ENCODE measurements around the gene ERGIC1. TPM values are rescaled to one million over a fixed set of nuclear protein-coding genes. Genes with fewer than 3 reads are reported as not detected.

Gene ERGIC1
- total and polyA plus RNA-seq, 10 of the 15 experiments (the other 5 are each of a cell fraction or from before 2014, with no cell fraction given): 8.8 to 104 (median 76.3) TPM

DNA sequence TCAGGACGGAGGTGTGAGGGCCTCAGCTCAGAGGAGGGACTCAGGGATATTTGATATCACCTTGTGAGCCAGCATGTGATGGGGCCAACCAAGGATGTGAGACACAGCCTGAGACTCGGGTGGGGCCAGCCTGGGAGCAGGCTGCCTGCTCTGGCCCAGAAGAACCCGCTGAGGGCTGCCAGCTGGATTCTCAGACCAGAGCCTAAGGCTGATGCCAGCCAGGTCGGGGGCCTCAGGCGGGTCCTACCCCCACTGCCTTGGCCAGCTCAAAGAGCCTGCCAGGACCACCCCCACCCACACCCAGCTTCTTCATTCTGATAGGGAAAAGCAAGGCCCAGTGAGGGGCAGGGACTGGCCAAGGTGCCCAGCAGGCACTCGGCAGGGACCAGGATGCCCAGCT, 42.8 kb upstream of the ERGIC1 start:
- Histone ChIP-seq H3K36me3 (ENCODE audit: control insufficient read depth in 2 of 2, insufficient read depth in 2 of 2, low read length in 1 of 2) (no peaks in the 10 kb centered on the region), H4K20me1 (ENCODE audit: control insufficient read depth, insufficient read depth) (no peaks in the 10 kb centered on the region), H3K27me3 (replicated peaks in 1 of 2; ENCODE audit: control insufficient read depth in 2 of 2, insufficient read depth in 2 of 2, low read length in 1 of 2) (no peaks in the 10 kb centered on the region), H3K4me3 (no peak overlapping the region), H3K9ac (ENCODE audit: control insufficient read depth, insufficient read depth, low read length) (no peak overlapping the region), H3K9me3 (replicated peaks; ENCODE audit: control insufficient read depth, insufficient read depth, low read length) (peaks cover 5% of the 10 kb centered on the region; the same call in 2 of the 3 replicates), H3K27ac (ENCODE audit: control insufficient read depth, insufficient read depth) (no peak overlapping the region), H3K79me2 (ENCODE audit: control insufficient read depth, insufficient read depth, low read length) (no peaks in the 10 kb centered on the region), H2AFZ (ENCODE audit: control insufficient read depth, low read depth, low read length) (no peak overlapping the region), H3K4me1 (ENCODE audit: control insufficient read depth, insufficient read depth, low read length) (peaks cover 22% of the 10 kb centered on the region), H3K4me2 (ENCODE audit: control insufficient read depth, insufficient read depth) (no peak overlapping the region)
- CTCF ChIA-PET: interaction anchor here (0.9 to 1.2 kb wide), 4 partner anchors 9 to 77 kb away, joined by 3 read pairs; no protein-coding TSS in a partner anchor
- BruUV-seq (replicated peaks): no TSS peak
- DNase-seq (ENCODE audit: low read depth, low spot score) (no peak), FAIRE-seq (no peak), ATAC-seq (no peak)
- POLR2A ChIA-PET: interaction anchor here (1.0 to 1.2 kb wide), 2 partner anchors 13 to 16 kb away, joined by 3 to 7 read pairs; no protein-coding TSS in a partner anchor
- SMC1A ChIA-PET (ENCODE audit: uncharacterized antibody, unreplicated experiment): interaction anchor here (1.5 kb wide), 1 partner anchor 25 kb away, joined by 4 read pairs; no protein-coding TSS in a partner anchor
- no peak for TF ChIP-seq IKZF1 (conservative IDR thresholded peaks at IDR 0.05)
- TF ChIP-seq PAX8 (IDR thresholded peaks at IDR 0.05): no peak
- no peak for TF ChIP-seq ZZZ3 (IDR thresholded peaks at IDR 0.05; ENCODE audit: control insufficient read depth, insufficient read length, low read depth)
- TF ChIP-seq YBX1 (IDR thresholded peaks at IDR 0.05): no peak
- no peak for TF ChIP-seq RUNX3 (IDR thresholded peaks at IDR 0.05; ENCODE audit: low read length)
- TF ChIP-seq, protein P1, sequence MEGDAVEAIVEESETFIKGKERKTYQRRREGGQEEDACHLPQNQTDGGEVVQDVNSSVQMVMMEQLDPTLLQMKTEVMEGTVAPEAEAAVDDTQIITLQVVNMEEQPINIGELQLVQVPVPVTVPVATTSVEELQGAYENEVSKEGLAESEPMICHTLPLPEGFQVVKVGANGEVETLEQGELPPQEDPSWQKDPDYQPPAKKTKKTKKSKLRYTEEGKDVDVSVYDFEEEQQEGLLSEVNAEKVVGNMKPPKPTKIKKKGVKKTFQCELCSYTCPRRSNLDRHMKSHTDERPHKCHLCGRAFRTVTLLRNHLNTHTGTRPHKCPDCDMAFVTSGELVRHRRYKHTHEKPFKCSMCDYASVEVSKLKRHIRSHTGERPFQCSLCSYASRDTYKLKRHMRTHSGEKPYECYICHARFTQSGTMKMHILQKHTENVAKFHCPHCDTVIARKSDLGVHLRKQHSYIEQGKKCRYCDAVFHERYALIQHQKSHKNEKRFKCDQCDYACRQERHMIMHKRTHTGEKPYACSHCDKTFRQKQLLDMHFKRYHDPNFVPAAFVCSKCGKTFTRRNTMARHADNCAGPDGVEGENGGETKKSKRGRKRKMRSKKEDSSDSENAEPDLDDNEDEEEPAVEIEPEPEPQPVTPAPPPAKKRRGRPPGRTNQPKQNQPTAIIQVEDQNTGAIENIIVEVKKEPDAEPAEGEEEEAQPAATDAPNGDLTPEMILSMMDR (IDR thresholded peaks at IDR 0.05 in 2 of 3, conservative IDR thresholded peaks at IDR 0.05 in 1 of 3; ENCODE audit: control insufficient read depth in 2 of 3, extremely low read depth in 1 of 3, insufficient read depth in 1 of 3, low read depth in 3 of 3, low read length in 3 of 3): no peak
- TF ChIP-seq ZNF207 (IDR thresholded peaks at IDR 0.05; ENCODE audit: borderline replicate concordance): no peak
- no peak for TF ChIP-seq NFXL1 (IDR thresholded peaks at IDR 0.05; ENCODE audit: borderline replicate concordance)
- no peak for TF ChIP-seq TCF12 (IDR thresholded peaks at IDR 0.05; ENCODE audit: low read depth, low read length)
- TF ChIP-seq GATAD2B (conservative IDR thresholded peaks at IDR 0.05; ENCODE audit: low read depth): no peak
- TF ChIP-seq ESRRA (IDR thresholded peaks at IDR 0.05; ENCODE audit: low read length): no peak
- TF ChIP-seq ZNF384 (IDR thresholded peaks at IDR 0.05; ENCODE audit: borderline replicate concordance, low read depth, low read length): no peak
- TF ChIP-seq PML (IDR thresholded peaks at IDR 0.05; ENCODE audit: low read length): no peak
- TF ChIP-seq SMARCA5 (IDR thresholded peaks at IDR 0.05): no peak
- no peak for TF ChIP-seq EZH2 (IDR thresholded peaks at IDR 0.05; ENCODE audit: borderline replicate concordance, control insufficient read depth, low read depth, low read length)
- TF ChIP-seq, protein P2, sequence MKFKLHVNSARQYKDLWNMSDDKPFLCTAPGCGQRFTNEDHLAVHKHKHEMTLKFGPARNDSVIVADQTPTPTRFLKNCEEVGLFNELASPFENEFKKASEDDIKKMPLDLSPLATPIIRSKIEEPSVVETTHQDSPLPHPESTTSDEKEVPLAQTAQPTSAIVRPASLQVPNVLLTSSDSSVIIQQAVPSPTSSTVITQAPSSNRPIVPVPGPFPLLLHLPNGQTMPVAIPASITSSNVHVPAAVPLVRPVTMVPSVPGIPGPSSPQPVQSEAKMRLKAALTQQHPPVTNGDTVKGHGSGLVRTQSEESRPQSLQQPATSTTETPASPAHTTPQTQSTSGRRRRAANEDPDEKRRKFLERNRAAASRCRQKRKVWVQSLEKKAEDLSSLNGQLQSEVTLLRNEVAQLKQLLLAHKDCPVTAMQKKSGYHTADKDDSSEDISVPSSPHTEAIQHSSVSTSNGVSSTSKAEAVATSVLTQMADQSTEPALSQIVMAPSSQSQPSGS (IDR thresholded peaks at IDR 0.05; ENCODE audit: low read length): no peak
- no peak for TF ChIP-seq SUZ12 (IDR thresholded peaks at IDR 0.05; ENCODE audit: unreplicated experiment)
- TF ChIP-seq ZNF217 (IDR thresholded peaks at IDR 0.05): no peak
- TF ChIP-seq, protein P3, sequence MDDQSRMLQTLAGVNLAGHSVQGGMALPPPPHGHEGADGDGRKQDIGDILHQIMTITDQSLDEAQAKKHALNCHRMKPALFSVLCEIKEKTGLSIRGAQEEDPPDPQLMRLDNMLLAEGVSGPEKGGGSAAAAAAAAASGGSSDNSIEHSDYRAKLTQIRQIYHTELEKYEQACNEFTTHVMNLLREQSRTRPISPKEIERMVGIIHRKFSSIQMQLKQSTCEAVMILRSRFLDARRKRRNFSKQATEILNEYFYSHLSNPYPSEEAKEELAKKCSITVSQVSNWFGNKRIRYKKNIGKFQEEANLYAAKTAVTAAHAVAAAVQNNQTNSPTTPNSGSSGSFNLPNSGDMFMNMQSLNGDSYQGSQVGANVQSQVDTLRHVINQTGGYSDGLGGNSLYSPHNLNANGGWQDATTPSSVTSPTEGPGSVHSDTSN (IDR thresholded peaks at IDR 0.05; ENCODE audit: insufficient replicate concordance, low read depth, low read length): no peak
- WGBS (ENCODE audit: insufficient coverage, insufficient replicate concordance, low lambda C conversion rate, missing lambda C conversion rate): 58% methylated on average over 6 of the region's 6 CpGs
- intact Hi-C loops (cut with micrococcal nuclease; ENCODE audit: unreplicated experiment): no loop called here
- in situ Hi-C loops (cut with MboI): no loop called here
- RAD21 ChIA-PET (ENCODE audit: unreplicated experiment): interaction anchor here (1.0 kb wide), 1 partner anchor 77 kb away, joined by 3 read pairs; no protein-coding TSS in a partner anchor
